HG02884 (cell line): ENCODE measurements around the gene TSPAN18.

Experiments used
- ATAC-seq: cut with Tn5 transposase; IDR thresholded peaks from one replicate; pipeline ENCODE4 v1.9.1; 2021; ENCODE audit warnings: mild to moderate bottlenecking, moderate library complexity; ENCODE audit not compliant: unreplicated experiment

TSPAN18 gene

DNA sequence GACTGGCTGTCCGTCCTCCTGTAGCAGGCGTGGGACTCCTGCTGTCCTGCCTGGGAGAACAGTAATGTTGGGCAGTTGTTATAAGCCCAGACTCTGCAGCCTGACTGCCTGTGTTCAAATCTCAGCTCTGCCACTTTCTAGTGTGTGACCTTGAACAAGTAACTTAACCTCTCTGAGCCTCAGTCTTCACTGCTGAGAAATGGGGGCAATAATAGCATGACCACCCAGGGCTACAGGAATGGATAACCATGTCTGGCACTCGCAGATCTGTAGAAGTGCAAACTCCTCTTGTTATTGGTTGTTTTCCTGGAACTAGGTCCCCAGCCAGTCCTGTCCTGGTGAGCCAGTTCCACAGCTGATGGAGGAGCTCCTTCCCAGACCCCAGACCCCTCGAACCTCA lies 154.2 kb downstream of the TSPAN18 start:
- no peak for ATAC-seq

GRCh38 chr11:44883277-44883676 lies 156.5 kb downstream of the TSPAN18 start:
- no peak for ATAC-seq

GRCh38 chr11:44884056-44884455 lies 157.3 kb downstream of the TSPAN18 start:
- no peak for ATAC-seq

- no peak for ATAC-seq
Observed at GRCh38 chr11:44885065-44885810, 158.5 kb downstream of the TSPAN18 start.

DNA sequence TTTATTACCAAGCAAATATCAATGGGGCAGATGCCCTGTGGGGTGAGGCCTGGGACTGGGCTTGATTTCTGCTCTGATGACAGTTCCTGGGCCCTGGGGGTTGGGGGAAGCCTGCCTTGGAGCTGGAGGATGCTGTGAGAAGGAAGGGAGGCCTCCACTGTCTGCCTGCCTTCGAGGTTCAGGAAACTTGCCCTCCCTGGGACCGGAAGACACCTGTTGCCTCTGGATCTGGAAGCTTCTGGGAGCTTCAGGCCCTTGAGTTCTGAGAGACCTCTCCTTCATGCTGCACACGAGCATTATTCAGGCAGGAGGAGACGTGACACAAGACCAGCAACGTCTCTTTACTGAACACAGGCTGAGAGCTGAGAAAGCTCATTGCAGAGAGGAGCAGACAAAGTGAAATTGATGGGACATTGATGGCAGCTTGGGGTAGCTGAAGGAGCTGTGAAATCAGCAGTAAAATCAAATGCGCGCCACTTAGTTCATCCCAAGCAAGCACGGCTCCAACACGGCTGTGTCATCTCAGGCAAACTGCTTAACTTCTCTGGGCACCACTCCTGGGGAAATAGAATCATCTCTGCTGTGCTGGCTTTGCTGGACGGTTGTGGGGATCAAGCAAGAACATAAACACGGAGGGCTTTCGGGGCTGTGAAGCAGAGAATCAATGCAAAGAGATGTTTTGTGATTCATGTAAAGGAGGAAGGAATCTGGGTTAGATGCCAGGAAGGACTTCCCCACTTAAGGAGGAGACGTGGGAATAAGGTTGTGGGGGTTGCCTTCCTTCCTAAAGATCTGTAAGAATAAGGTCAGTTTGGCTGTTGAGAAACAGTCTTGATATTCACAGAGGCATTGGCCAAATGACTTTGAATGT lies 159.4 kb downstream of the TSPAN18 start:
- no peak for ATAC-seq

- no peak for ATAC-seq
Observed at GRCh38 chr11:44886790-44887140, 160.0 kb downstream of the TSPAN18 start.

DNA sequence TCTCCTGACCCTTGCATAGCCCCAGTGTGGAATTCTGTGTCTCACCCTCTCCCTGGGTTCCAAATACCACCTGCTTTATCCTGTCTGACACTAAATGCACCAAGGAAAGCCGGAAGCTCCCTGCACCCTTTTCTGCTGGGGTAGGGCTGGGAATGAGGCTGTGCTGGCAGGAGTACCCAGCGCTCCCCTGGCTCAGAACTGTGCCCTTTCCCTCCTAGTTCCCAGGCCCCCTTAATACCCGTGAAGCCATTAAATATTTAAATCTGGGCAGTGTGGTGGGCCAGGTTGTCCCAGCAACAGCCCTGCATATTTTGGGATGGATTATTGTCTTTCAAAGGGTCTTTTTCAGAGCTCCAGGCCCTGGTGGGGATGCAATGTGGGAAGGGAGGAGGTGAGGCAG lies 160.9 kb downstream of the TSPAN18 start:
- ATAC-seq: no peak

DNA sequence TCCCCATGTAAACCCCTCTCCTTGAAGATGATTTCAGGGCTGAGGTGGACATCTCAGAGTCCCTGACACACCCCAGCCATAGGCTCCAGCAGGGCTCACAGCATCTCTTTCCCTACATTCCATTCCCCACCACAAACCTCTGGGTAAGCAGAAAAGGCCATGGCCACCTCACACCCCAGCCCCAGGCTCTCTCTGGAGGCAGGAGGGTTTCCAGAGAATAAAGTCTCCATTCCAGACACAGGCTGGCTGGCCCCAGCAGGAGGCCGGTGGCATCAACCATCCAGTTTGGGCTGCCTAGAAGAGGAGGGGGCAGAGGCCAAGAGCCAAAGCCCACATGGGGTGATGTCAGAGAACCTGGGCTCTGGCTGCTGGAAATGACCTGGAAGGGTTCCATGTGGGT lies 162.5 kb downstream of the TSPAN18 start:
- no peak for ATAC-seq

GRCh38 chr11:44892843-44893242 lies 166.1 kb downstream of the TSPAN18 start:
- ATAC-seq: no peak

DNA sequence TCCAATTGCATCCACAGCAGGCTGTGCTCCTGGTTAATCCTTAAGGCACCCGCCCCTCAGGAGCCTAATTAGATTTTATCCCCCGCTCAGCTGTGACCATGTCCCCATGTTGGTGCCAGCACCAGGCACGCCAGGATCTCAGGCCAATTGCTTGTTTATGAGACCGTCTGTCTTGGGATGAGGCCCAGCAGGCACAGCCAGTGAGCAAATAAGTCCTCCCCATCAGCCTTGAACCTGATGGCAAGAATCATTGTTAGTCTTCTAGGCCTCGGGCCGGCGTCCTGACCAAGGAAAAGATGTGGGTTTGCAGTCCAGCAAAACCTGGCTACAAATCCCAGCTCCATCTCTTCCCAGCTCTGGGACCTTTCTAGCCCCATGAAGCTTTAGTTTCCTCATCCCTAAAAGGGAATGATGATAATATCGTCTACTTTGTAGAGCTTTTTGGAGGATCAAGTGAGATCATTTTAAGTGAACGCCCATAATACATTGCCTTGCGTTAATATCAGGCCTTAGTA lies 166.6 kb downstream of the TSPAN18 start:
- no peak for ATAC-seq

GRCh38 chr11:44893846-44894617 lies 167.3 kb downstream of the TSPAN18 start:
- no peak for ATAC-seq

- ATAC-seq: no peak
Observed at GRCh38 chr11:44899959-44900358, 173.2 kb downstream of the TSPAN18 start.

GRCh38 chr11:44901120-44901633 lies 174.4 kb downstream of the TSPAN18 start:
- no peak for ATAC-seq

GRCh38 chr11:44901786-44902185 lies 175.0 kb downstream of the TSPAN18 start:
- ATAC-seq: no peak

- ATAC-seq: no peak
Observed at GRCh38 chr11:44903035-44903434, 176.3 kb downstream of the TSPAN18 start.

GRCh38 chr11:44903518-44903917 lies 176.8 kb downstream of the TSPAN18 start:
- ATAC-seq: no peak

DNA sequence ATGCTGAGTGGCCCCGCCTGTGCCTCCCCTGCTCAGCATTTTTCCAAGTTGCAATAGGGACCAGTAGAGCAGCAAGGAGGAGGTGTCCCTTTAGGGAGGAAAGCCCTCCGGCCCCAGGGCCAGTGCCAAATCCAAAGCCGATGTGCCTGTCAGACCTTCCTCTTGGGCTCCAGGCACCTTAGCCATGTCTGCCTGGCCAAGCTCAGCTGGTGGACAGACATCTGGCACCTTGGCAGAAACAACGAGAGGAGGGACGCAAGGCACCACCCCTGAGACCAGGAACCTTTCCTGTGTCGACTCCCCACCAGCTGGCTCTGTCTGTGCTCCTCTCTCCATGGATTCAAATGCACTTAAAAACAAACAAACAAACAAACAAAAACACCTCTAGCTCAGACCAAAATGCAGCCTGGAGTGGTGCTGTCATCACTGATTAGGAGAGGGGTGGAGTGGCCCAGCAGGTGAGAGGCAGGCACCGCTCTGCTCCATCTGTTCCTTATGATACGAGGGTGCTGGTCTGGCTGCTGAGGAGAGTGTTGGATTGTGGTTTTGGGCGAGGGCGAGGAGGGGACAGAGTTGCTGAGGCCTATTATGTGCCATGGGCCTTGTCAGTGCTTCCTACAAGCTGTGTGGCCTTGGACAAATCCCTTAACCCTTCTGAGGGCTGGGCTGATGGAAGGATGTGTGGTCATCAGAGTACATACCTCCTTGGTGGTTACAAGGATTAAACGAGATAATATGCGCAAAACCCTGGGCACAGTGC lies 177.7 kb downstream of the TSPAN18 start:
- ATAC-seq: no peak

DNA sequence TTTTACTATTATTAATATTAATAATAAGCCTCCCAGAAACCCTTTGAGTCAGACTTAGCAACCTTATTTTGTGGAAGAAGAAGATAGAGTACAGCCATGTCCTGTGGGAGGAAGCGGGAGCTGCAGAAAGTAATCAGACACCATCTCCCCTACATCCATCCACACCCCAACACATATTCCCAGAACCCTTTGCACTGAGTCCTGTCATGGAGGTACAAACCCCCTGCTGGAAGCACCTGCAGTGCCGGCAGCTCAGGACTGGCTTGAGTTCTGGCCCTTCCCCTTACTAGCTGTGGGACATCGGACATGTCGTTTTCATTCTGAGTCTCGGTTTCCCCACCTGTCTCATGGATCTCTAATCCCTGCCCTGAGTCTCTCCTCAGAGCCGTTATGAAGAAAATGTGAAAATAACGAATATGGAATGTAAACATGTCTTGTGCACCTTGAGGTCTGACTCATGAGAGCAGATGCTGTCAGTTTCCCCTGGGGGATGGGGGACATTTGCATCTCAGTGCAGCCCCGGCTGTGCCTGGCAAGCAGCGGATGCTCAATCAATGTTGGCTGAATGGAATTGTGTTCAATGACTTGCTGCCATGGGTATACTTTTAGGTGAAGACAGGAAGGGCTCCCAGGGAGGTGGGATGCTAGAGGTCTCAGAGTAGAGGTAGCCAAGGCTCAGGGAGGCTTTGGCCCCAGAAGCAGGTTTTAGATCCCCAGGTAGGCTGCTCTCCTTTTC lies 178.5 kb downstream of the TSPAN18 start:
- ATAC-seq: no peak

DNA sequence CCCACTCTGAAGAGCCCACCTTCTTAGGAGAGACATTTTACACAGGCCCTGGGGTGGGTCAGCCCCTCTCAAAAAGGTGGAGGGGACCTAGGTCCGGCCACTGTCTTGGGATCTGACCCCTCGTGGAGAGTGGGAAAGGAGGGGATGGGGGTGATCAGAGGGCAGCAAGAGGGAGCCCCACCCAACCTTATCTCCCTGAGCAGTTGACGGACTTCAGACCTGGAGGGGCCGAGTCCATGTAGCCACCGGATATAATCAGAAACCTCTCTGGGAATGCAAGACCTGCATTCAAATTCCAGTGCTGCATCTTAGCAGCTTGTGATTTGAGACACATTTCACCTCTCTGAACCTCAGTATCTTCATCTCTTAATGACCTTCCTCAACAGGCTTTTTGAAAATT lies 179.9 kb downstream of the TSPAN18 start:
- no peak for ATAC-seq

DNA sequence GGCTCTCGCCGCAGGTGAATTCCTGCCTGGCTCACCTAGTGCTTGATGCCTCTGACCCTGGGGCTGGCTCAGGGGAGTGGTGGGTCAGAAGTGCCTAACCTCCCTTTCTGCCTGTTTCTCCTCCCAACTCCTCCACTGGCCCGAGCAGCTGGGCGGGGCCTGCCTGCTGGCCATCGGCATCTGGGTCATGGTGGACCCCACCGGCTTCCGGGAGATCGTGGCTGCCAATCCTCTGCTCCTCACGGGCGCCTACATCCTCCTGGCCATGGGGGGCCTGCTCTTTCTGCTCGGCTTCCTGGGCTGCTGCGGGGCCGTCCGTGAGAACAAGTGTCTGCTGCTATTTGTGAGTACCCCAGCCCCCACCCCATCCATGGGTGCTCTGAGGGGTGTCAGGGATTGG lies 182.8 kb downstream of the TSPAN18 start:
- no peak for ATAC-seq
